ENCODE measurements around the gene RRP36. TPM values are rescaled to one million over a fixed set of nuclear protein-coding genes. Genes with fewer than 3 reads are reported as not detected.
A peak's percentile ranks its signal among the peaks of the same experiment; 100 is the strongest.

The RRP36 gene
- total RNA-seq, 1 donor from 2014 or later: 109 TPM

GRCh38 chr6:43026365-43026764 lies 4.9 kb downstream of the RRP36 start:
- Mint-ChIP-seq H3K27ac (ENCODE audit: unreplicated experiment) (no peak overlapping the region), H3K27me3 (ENCODE audit: unreplicated experiment) (peaks cover 3% of the 10 kb centered on the region), H3K36me3 (ENCODE audit: unreplicated experiment) (no peaks in the 10 kb centered on the region), H3K9me3 (ENCODE audit: unreplicated experiment) (peaks cover 5% of the 10 kb centered on the region), H3K4me3 (ENCODE audit: unreplicated experiment) (no peak overlapping the region), H3K4me1 (ENCODE audit: low read depth, unreplicated experiment) (no peaks in the 10 kb centered on the region)
- TF ChIP-seq, protein P1, sequence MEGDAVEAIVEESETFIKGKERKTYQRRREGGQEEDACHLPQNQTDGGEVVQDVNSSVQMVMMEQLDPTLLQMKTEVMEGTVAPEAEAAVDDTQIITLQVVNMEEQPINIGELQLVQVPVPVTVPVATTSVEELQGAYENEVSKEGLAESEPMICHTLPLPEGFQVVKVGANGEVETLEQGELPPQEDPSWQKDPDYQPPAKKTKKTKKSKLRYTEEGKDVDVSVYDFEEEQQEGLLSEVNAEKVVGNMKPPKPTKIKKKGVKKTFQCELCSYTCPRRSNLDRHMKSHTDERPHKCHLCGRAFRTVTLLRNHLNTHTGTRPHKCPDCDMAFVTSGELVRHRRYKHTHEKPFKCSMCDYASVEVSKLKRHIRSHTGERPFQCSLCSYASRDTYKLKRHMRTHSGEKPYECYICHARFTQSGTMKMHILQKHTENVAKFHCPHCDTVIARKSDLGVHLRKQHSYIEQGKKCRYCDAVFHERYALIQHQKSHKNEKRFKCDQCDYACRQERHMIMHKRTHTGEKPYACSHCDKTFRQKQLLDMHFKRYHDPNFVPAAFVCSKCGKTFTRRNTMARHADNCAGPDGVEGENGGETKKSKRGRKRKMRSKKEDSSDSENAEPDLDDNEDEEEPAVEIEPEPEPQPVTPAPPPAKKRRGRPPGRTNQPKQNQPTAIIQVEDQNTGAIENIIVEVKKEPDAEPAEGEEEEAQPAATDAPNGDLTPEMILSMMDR (IDR thresholded peaks at IDR 0.05; ENCODE audit: partially characterized antibody, unreplicated experiment): no peak
- no peak for DNase-seq

DNA sequence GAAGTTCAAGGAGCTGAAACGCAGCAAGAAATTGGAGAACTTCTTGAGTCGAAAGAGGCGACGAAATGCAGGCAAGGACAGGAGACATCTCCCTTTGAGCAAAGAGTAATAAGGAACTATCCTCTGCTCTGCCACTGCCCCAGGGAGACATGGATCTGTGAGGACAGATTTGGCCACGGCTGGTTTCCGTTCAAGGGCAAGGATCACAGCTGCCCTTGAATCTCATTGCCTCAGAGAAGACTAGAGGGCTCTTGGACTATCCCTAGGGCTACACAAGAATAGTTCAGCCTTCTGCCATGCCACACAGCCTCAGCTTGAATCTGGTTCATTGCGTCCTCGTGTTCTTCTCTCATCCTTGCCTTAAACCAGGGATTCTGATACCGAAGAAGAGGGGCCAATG lies 7.7 kb downstream of the RRP36 start:
- Mint-ChIP-seq H3K4me1 (ENCODE audit: low read depth, unreplicated experiment) (no peaks in the 10 kb centered on the region), H3K4me3 (ENCODE audit: unreplicated experiment) (no peak overlapping the region), H3K36me3 (ENCODE audit: unreplicated experiment) (no peaks in the 10 kb centered on the region), H3K27ac (ENCODE audit: unreplicated experiment) (no peak overlapping the region), H3K27me3 (ENCODE audit: unreplicated experiment) (peaks cover 2% of the 10 kb centered on the region), H3K9me3 (ENCODE audit: unreplicated experiment) (peaks cover 1% of the 10 kb centered on the region)
- TF ChIP-seq, protein P1 (IDR thresholded peaks at IDR 0.05; ENCODE audit: partially characterized antibody, unreplicated experiment): no peak
- no peak for DNase-seq

DNA sequence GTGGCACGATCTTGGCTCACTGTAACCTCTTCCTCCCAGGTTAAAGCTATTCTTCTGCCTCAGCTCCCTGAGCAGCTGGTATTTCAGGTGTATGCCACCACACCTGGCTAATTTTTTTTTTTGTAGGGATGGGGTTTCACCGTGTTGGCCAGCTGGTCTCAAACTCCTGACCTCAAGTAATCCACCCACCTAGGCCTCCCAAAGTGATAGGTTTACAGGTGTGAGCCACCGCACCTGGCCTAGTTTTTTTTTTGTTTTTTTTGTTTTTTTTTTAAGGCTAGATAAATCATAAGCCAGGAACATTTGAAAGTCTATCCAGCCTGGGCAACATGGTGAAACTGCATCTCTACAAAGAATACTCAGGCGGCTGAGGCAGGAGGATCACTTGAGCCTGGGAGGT lies 10.9 kb downstream of the RRP36 start:
- Mint-ChIP-seq H3K27ac (ENCODE audit: unreplicated experiment) (no peak overlapping the region), H3K36me3 (ENCODE audit: unreplicated experiment) (no peaks in the 10 kb centered on the region)
- TF ChIP-seq, protein P1 (IDR thresholded peaks at IDR 0.05; ENCODE audit: partially characterized antibody, unreplicated experiment): no peak

DNA sequence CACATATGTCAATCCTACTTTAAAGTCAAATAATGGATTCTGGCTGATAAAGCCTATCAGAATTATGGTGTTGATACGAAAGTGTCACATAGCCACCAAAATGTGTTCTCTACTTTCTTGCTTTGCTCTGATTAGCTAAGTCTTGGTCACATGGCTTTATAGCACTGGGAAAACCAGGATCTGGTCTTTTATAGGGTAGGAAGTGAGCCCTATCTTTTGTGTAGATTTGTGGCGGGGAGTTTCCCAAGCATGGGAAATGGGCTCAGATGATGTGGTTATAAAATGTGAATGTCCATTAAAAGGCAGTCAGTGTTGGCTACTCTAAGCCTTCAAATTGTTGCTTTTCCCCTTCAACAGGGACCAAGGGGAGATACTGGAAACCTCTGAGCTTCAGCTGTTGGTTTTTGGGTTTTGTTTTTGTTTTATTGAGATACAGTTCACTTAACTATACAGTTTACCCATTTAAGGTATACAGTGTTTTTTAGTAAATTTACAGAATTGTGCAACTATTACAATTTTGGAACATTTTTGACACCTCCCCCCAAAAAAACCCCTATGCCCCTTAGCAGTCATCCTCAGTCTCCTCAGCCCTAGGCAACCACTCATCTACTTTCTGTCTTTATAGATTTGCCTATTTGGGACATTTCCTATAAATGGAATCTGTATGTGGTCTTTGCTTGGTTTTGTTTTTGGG lies 12.2 kb downstream of the RRP36 start:
- Mint-ChIP-seq H3K4me1 (ENCODE audit: low read depth, unreplicated experiment) (peaks cover 2% of the 10 kb centered on the region), H3K4me3 (ENCODE audit: unreplicated experiment) (no peak overlapping the region), H3K36me3 (ENCODE audit: unreplicated experiment) (no peaks in the 10 kb centered on the region)

More for the DNA sequence above, 10.9 kb downstream of the RRP36 start:
- no peak overlapping the region for H3K4me3 Mint-ChIP-seq (ENCODE audit: unreplicated experiment)
- DNase-seq: no peak
- peaks cover 2% of the 10 kb centered on the region for H3K4me1 Mint-ChIP-seq (ENCODE audit: low read depth, unreplicated experiment)
- peaks cover 2% of the 10 kb centered on the region for H3K27me3 Mint-ChIP-seq (ENCODE audit: unreplicated experiment)
- no peaks in the 10 kb centered on the region for H3K9me3 Mint-ChIP-seq (ENCODE audit: unreplicated experiment)

GRCh38 chr6:43034190-43034525 lies 12.7 kb downstream of the RRP36 start:
- TF ChIP-seq, protein P1 (IDR thresholded peaks at IDR 0.05; ENCODE audit: partially characterized antibody, unreplicated experiment): no peak
- Mint-ChIP-seq H3K4me3 (ENCODE audit: unreplicated experiment) (no peak overlapping the region), H3K9me3 (ENCODE audit: unreplicated experiment) (no peaks in the 10 kb centered on the region), H3K36me3 (ENCODE audit: unreplicated experiment) (no peaks in the 10 kb centered on the region), H3K27me3 (ENCODE audit: unreplicated experiment) (peaks cover 7% of the 10 kb centered on the region), H3K27ac (ENCODE audit: unreplicated experiment) (no peak overlapping the region), H3K4me1 (ENCODE audit: low read depth, unreplicated experiment) (peaks cover 2% of the 10 kb centered on the region)
- no peak for DNase-seq

More for the DNA sequence above, 12.2 kb downstream of the RRP36 start:
- Mint-ChIP-seq H3K27me3 (ENCODE audit: unreplicated experiment) (peaks cover 4% of the 10 kb centered on the region), H3K9me3 (ENCODE audit: unreplicated experiment) (no peaks in the 10 kb centered on the region), H3K27ac (ENCODE audit: unreplicated experiment) (peak overlapping the region; percentile 5)
- no peak for DNase-seq
- TF ChIP-seq, protein P1 (IDR thresholded peaks at IDR 0.05; ENCODE audit: partially characterized antibody, unreplicated experiment): no peak

Data from glutamatergic neuron (in vitro differentiated cells).